ENCODE data around the gene MACROD2. TPM values are rescaled to one million over a fixed set of nuclear protein-coding genes. Genes with fewer than 3 reads are reported as not detected.

The MACROD2 gene
- total and polyA plus RNA-seq, 2 of the 4 experiments (the other 2 are of a cell fraction) = not detected

DNA sequence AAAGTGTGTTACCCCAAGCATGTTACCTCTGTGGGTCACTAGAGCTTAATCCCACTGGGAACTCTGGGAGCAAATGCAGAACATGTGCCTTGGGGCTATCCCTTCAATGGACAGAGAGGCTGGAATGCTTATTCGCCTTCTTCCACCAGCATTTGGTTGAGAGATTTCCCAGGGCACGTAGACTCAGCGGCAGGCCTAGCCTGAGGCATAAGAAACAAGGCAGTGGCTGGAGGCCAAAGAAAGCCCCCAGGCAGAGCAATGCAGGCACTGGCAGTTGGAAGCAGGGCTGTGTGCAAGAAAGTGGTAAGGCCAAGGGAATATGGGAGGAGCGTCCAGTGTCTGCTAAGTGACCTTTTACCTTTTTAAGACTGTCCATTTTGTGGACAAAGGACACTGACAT is 456.1 kb downstream of the MACROD2 start:
- no peak for DNase-seq
- in situ Hi-C loops (cut with MboI; ENCODE audit: low sequenced_read_pairs) (no loop called here), intact Hi-C loops (cut with micrococcal nuclease) (no loop called here), dilution Hi-C loops (cut with HindIII; ENCODE audit: low sequenced_read_pairs, unreplicated experiment) (no loop called here)
- ChIA-PET POLR2A (ENCODE audit: unreplicated experiment) (no interaction called here), CTCF (no interaction called here)
- Histone ChIP-seq H3K4me2 (ENCODE audit: low read depth, low read length) (no peak overlapping the region), H3K18ac (ENCODE audit: low read depth, low read length) (no peak overlapping the region), H3K27me3 (ENCODE audit: control insufficient read depth, insufficient read depth, low read length) (no peaks in the 10 kb centered on the region), H2AFZ (replicated peaks; ENCODE audit: low read length, poor library complexity) (peak overlapping the region; percentile 23), H3K9me1 (ENCODE audit: insufficient read depth, low read length) (no peaks in the 10 kb centered on the region; the same call in 1 of the 2 replicates), H3K14ac (replicated peaks; ENCODE audit: low read depth, low read length) (peak overlapping the region; percentile 21; the same call in 1 of the 2 replicates), H3K23ac (ENCODE audit: low read depth, low read length) (no peak overlapping the region), H3K4me3 (ENCODE audit: insufficient read depth, low read depth, low read length) (no peak overlapping the region), H3K36me3 (ENCODE audit: control insufficient read depth, insufficient read depth, low read length) (no peaks in the 10 kb centered on the region), H2AK5ac (ENCODE audit: low read depth, low read length) (peak overlapping the region; percentile 51), H3K4ac (ENCODE audit: low read depth, low read length) (peak overlapping the region; percentile 56), H3K9me3 (ENCODE audit: control insufficient read depth, insufficient read depth, low read length) (no peaks in the 10 kb centered on the region), H4K91ac (ENCODE audit: insufficient read depth, low read depth, low read length) (no peak overlapping the region), H2BK5ac (ENCODE audit: low read depth, low read length, poor library complexity, severe bottlenecking) (no peak overlapping the region), H2AK9ac (replicated peaks; ENCODE audit: low read depth, low read length, poor library complexity) (peak overlapping the region; percentile 26), H2BK20ac (ENCODE audit: low read depth, low read length) (no peak overlapping the region), H3K56ac (ENCODE audit: extremely low read depth, insufficient read depth, low read length) (0 out of 2 replicates have a peak overlapping the region, but pooled peaks have one; percentile 11), H3K79me1 (ENCODE audit: low read depth in 1 of 2, low read length in 2 of 2) (no peaks in the 10 kb centered on the region), H4K8ac (ENCODE audit: low read depth in 2 of 2, low read length in 2 of 2) (no peak overlapping the region), H3K9ac (ENCODE audit: low read depth, low read length) (no peak overlapping the region), H4K20me1 (ENCODE audit: insufficient read depth, low read length) (no peaks in the 10 kb centered on the region), H3K4me1 (ENCODE audit: control insufficient read depth, insufficient read depth, low read length) (peaks cover 2% of the 10 kb centered on the region; the same call in 1 of the 2 replicates), H2BK15ac (ENCODE audit: low read depth, low read length) (peak overlapping the region; percentile 48; the same call in 2 of the 3 replicates), H2BK120ac (ENCODE audit: low read depth, low read length) (peak overlapping the region; percentile 60), H4K5ac (ENCODE audit: low read depth, low read length) (no peak overlapping the region), H3K27ac (ENCODE audit: insufficient read depth, low read length) (no peak overlapping the region)
- no TSS peak for BruUV-seq (replicated peaks)
- no peak for TF ChIP-seq RCOR1 (IDR thresholded peaks at IDR 0.05; ENCODE audit: insufficient replicate concordance, low read length)
- TF ChIP-seq, protein P1, sequence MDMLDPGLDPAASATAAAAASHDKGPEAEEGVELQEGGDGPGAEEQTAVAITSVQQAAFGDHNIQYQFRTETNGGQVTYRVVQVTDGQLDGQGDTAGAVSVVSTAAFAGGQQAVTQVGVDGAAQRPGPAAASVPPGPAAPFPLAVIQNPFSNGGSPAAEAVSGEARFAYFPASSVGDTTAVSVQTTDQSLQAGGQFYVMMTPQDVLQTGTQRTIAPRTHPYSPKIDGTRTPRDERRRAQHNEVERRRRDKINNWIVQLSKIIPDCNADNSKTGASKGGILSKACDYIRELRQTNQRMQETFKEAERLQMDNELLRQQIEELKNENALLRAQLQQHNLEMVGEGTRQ (IDR thresholded peaks at IDR 0.05; ENCODE audit: low read depth, low read length) = no peak
- TF ChIP-seq RFX5 (IDR thresholded peaks at IDR 0.05; ENCODE audit: low read depth, low read length) = no peak
- TF ChIP-seq MAFK (IDR thresholded peaks at IDR 0.05; ENCODE audit: low read depth, low read length) = no peak
- no peak for TF ChIP-seq RAD21 (IDR thresholded peaks at IDR 0.05; ENCODE audit: low read length)
- TF ChIP-seq, protein P2, sequence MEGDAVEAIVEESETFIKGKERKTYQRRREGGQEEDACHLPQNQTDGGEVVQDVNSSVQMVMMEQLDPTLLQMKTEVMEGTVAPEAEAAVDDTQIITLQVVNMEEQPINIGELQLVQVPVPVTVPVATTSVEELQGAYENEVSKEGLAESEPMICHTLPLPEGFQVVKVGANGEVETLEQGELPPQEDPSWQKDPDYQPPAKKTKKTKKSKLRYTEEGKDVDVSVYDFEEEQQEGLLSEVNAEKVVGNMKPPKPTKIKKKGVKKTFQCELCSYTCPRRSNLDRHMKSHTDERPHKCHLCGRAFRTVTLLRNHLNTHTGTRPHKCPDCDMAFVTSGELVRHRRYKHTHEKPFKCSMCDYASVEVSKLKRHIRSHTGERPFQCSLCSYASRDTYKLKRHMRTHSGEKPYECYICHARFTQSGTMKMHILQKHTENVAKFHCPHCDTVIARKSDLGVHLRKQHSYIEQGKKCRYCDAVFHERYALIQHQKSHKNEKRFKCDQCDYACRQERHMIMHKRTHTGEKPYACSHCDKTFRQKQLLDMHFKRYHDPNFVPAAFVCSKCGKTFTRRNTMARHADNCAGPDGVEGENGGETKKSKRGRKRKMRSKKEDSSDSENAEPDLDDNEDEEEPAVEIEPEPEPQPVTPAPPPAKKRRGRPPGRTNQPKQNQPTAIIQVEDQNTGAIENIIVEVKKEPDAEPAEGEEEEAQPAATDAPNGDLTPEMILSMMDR (conservative IDR thresholded peaks at IDR 0.05; ENCODE audit: low read depth, low read length) = no peak
- ATAC-seq (ENCODE audit: low read depth) = no peak
- WGBS, 2 experiments (ENCODE audit: extremely low coverage in 2 of 2, insufficient read length in 1 of 2) = 100% methylated on average over 1 of the region's 4 CpGs; no CpG with 5 or more reads in 1 of the 2 experiments

Measured in IMR-90 (cell line).